Right lobe of liver (tissue), 6 donors: ENCODE results near the gene BAIAP2. TPM values are rescaled to one million over a fixed set of nuclear protein-coding genes. Genes with fewer than 3 reads are reported as not detected.
A peak's percentile ranks its signal among the peaks of the same experiment; 100 is the strongest.

Source experiments
- ATAC-seq, 4 donors: fragments of 200-7000 bp; cut with Tn5 transposase; one replicate each; pipeline ENCODE4 v1.9.1; 2020; ENCODE audit warnings: mild to moderate bottlenecking in 4 of 4, moderate library complexity in 4 of 4
- DNase-seq, 3 donors: peaks; one replicate each; pipeline ENCODE4 v3.0.0-alpha.2; 2020
- H3K27ac ChIP-seq, 3 donors: fragments of 200-600 bp; one replicate each; pipeline ENCODE4 v1.8.0; 2022
- H3K27me3 ChIP-seq, 2 donors: fragments of 200-600 bp; one replicate each; pipeline ENCODE4 v1.8.0; 2022
- H3K36me3 ChIP-seq, 4 donors: fragments of 200-600 bp; sonication (generic) in 1 of 4; one replicate each; pipeline versions ENCODE4 v1.5.1 to v1.8.0; 2017 to 2022; ENCODE audit warnings: control low read depth in 1 of 4
- H3K4me1 ChIP-seq, 4 donors: fragments of 200-600 bp; sonication (generic) in 1 of 4; one replicate each; pipeline versions ENCODE4 v1.5.1 to v1.8.0; 2017 to 2022; ENCODE audit warnings: control low read depth in 1 of 4
- H3K4me3 ChIP-seq, 3 donors: fragments of 200-600 bp; one replicate each; pipeline ENCODE4 v1.8.0; 2022
- H3K9me3 ChIP-seq, 4 donors: fragments of 200-600 bp; sonication (generic) in 1 of 4; one replicate each; pipeline versions ENCODE4 v1.5.1 to v1.8.0; 2017 to 2022; ENCODE audit warnings: control low read depth in 1 of 4
- POLR2A ChIP-seq: fragments of 450-650 bp; IDR thresholded peaks from one replicate; pipeline ENCODE4 v1.6.1; 2017; ENCODE audit warnings: antibody characterized with exemption, mild to moderate bottlenecking
- WGBS: methylation state at CpG from one replicate; pipeline ENCODE4 v1.1.6; 2018; ENCODE audit warnings: low coverage, low lambda C conversion rate; ENCODE audit not compliant: insufficient coverage; ENCODE audit errors: missing lambda C conversion rate; 5-methylcytosine and 5-hydroxymethylcytosine counted together
- intact Hi-C, 2 donors: fragments of 100-400 bp; cut with DNase I; formaldehyde crosslinking; loops; one replicate each; pipeline versions ENCODE4 v1.11.2 to v1.14.1; 2022
- total RNA-seq, 6 experiments: library from RNA; depleted of rRNA in 2 of 6; stranded (reverse); fragments of >200 nt in 2 of 6; fragmentation: NEBNext Ultra II Directional in 3 of 6; extraction: Animal tissue kit (Norgen Biotek cat#: 25700) in 3 of 6; gene quantifications; one replicate each; pipeline versions ENCODE4 v1.1.0 to v1.2.4, GENCODE V29; 2016 to 2023
- TF ChIP-seq, protein P1 (sequence below), 4 donors: fragments of 200-600 bp in 3 of 4; fragments of 450-650 bp in 1 of 4; IDR thresholded peaks; one replicate each; pipeline versions ENCODE4 v1.5.1 to v1.8.0; 2016 to 2022; ENCODE audit warnings: antibody characterized with exemption in 4 of 4, mild to moderate bottlenecking in 2 of 4
- donor health status: DM: no; HTN: yes; CAD: no.
- donor health status: DM: no; HTN: no; CAD: no.
- donor health status: DM: no; HTN: no; CAD: no.
- donor health status: DM: no; HTN: yes; CAD: no.
- donor health status: DM: no; HTN: yes; CAD: no.

The BAIAP2 gene
- total RNA-seq, 6 experiments from 2014 or later = 46.6 to 139 (median 63.3) TPM

- DNase-seq = peak; percentile 74 to 91 (median 89)
- H3K36me3 ChIP-seq = peaks cover 0 to 4% (median 0%) of the 10 kb centered on the region in 4 donors
- H3K4me1 ChIP-seq = peaks cover 0 to 72% (median 35%) of the 10 kb centered on the region in 4 donors
- TF ChIP-seq POLR2A = no peak
- TF ChIP-seq, protein P1, sequence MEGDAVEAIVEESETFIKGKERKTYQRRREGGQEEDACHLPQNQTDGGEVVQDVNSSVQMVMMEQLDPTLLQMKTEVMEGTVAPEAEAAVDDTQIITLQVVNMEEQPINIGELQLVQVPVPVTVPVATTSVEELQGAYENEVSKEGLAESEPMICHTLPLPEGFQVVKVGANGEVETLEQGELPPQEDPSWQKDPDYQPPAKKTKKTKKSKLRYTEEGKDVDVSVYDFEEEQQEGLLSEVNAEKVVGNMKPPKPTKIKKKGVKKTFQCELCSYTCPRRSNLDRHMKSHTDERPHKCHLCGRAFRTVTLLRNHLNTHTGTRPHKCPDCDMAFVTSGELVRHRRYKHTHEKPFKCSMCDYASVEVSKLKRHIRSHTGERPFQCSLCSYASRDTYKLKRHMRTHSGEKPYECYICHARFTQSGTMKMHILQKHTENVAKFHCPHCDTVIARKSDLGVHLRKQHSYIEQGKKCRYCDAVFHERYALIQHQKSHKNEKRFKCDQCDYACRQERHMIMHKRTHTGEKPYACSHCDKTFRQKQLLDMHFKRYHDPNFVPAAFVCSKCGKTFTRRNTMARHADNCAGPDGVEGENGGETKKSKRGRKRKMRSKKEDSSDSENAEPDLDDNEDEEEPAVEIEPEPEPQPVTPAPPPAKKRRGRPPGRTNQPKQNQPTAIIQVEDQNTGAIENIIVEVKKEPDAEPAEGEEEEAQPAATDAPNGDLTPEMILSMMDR (IDR thresholded peaks at IDR 0.05) = peak in 2 of 4 donors; percentile 19 to 27
- ATAC-seq = peak; percentile 47 to 72 (median 54)
- H3K4me3 ChIP-seq = no peak overlapping the region
- WGBS = 47% methylated on average over 11 of the region's 23 CpGs
- no peaks in the 10 kb centered on the region for H3K27me3 ChIP-seq
- H3K27ac ChIP-seq = peak overlapping the region in 2 of 3 donors; percentile 90
- intact Hi-C loops = no loop called here
- no peaks in the 10 kb centered on the region for H3K9me3 ChIP-seq
Measured at GRCh38 chr17:81069135-81069645, 34.2 kb downstream of the BAIAP2 start.

- peaks cover 0 to 4% (median 0%) of the 10 kb centered on the region in 4 donors for H3K36me3 ChIP-seq
- no peak overlapping the region for H3K4me3 ChIP-seq
- TF ChIP-seq, protein P1 (IDR thresholded peaks at IDR 0.05) = no peak
- TF ChIP-seq POLR2A = no peak
- H3K27me3 ChIP-seq = no peaks in the 10 kb centered on the region
- intact Hi-C loops = no loop called here
- ATAC-seq = peak in 3 of 4 donors; percentile 3 to 49 (median 17)
- no peaks in the 10 kb centered on the region for H3K9me3 ChIP-seq
- H3K4me1 ChIP-seq = peaks cover 0 to 57% (median 26%) of the 10 kb centered on the region in 4 donors
- H3K27ac ChIP-seq = peak overlapping the region in 2 of 3 donors; percentile 67 to 90
- no peak for DNase-seq
- WGBS = 54% methylated on average over 8 of the region's 25 CpGs
Measured at GRCh38 chr17:81070541-81071246, 35.7 kb downstream of the BAIAP2 start.

GRCh38 chr17:81071761-81072741 lies 37.1 kb downstream of the BAIAP2 start:
- intact Hi-C loops = no loop called here
- Histone ChIP-seq H3K4me1 (peaks cover 0 to 44% (median 21%) of the 10 kb centered on the region in 4 donors), H3K27ac (peak overlapping the region in 1 of 3 donors; percentile 67)

More at GRCh38 chr17:81071761-81072741, 37.1 kb downstream of the BAIAP2 start:
- no peak overlapping the region for H3K4me3 ChIP-seq
- H3K27me3 ChIP-seq = no peaks in the 10 kb centered on the region
- ATAC-seq (no peak), DNase-seq (no peak)
- WGBS = 71% methylated on average over 16 of the region's 39 CpGs
- H3K36me3 ChIP-seq = peaks cover 0 to 4% (median 2%) of the 10 kb centered on the region in 4 donors
- no peaks in the 10 kb centered on the region for H3K9me3 ChIP-seq
- TF ChIP-seq, protein P1 (IDR thresholded peaks at IDR 0.05) = no peak
- TF ChIP-seq POLR2A = no peak
